Measurements from ENCODE around the gene SCAND1.

- TF ChIP-seq, protein P1, sequence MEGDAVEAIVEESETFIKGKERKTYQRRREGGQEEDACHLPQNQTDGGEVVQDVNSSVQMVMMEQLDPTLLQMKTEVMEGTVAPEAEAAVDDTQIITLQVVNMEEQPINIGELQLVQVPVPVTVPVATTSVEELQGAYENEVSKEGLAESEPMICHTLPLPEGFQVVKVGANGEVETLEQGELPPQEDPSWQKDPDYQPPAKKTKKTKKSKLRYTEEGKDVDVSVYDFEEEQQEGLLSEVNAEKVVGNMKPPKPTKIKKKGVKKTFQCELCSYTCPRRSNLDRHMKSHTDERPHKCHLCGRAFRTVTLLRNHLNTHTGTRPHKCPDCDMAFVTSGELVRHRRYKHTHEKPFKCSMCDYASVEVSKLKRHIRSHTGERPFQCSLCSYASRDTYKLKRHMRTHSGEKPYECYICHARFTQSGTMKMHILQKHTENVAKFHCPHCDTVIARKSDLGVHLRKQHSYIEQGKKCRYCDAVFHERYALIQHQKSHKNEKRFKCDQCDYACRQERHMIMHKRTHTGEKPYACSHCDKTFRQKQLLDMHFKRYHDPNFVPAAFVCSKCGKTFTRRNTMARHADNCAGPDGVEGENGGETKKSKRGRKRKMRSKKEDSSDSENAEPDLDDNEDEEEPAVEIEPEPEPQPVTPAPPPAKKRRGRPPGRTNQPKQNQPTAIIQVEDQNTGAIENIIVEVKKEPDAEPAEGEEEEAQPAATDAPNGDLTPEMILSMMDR (conservative IDR thresholded peaks at IDR 0.05; ENCODE audit: low read depth, low read length): no peak
- no peak for TF ChIP-seq EZH2 (IDR thresholded peaks at IDR 0.05; ENCODE audit: borderline replicate concordance, low read depth, low read length, poor library complexity, severe bottlenecking)
Observed at GRCh38 chr20:35979544-35979943, 25.2 kb upstream of the SCAND1 start.

All from A673 (cell line).